Measurements from ENCODE around the gene SIDT1. TPM values are rescaled to one million over a fixed set of nuclear protein-coding genes. Genes with fewer than 3 reads are reported as not detected.

The SIDT1 gene
- total RNA-seq, 6 experiments from 2014 or later: 0.25 to 0.53 (median 0.35) TPM

GRCh38 chr3:113585720-113586119 lies 53.4 kb downstream of the SIDT1 start:
- ATAC-seq: no peak

DNA sequence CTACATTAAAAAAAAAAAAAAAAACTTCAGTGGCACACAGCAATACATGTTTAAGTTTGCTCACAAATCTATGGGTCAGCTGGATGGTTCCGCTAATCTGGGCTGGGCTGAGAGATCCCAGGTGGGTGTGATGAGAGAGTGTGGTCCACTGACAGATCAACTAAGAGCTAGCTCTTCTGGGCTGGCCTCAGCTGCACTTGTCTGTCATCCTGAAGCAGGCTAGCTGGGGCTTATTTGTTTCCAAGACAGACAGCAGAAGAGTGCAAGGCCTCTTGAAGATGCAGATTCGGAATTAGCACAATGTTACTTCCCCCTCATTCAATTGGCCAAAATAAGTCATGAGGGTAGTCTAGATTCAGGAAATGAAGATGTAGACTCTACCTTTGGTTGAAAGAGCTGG lies 56.5 kb downstream of the SIDT1 start:
- Histone ChIP-seq H3K36me3 (no peaks in the 10 kb centered on the region), H3K27ac (no peak overlapping the region), H3K4me1 (no peaks in the 10 kb centered on the region), H3K4me3 (no peak overlapping the region), H3K9me3 (no peaks in the 10 kb centered on the region), H3K27me3 (no peaks in the 10 kb centered on the region)
- WGBS (ENCODE audit: insufficient coverage, low coverage, low lambda C conversion rate, missing lambda C conversion rate): 85% methylated on average over 2 of the region's 2 CpGs
- ATAC-seq (no peak), DNase-seq (no peak)
- TF ChIP-seq CTCF (IDR thresholded peaks at IDR 0.05): no peak
- TF ChIP-seq POLR2A (IDR thresholded peaks at IDR 0.05): no peak
- intact Hi-C loops (cut with DNase I): no loop called here

More at GRCh38 chr3:113585720-113586119, 53.4 kb downstream of the SIDT1 start:
- TF ChIP-seq CTCF (IDR thresholded peaks at IDR 0.05) (no peak), POLR2A (IDR thresholded peaks at IDR 0.05) (no peak)
- DNase-seq: no peak
- intact Hi-C loops (cut with DNase I): no loop called here
- Histone ChIP-seq H3K27ac (no peak overlapping the region), H3K27me3 (no peaks in the 10 kb centered on the region), H3K4me3 (no peak overlapping the region), H3K4me1 (no peaks in the 10 kb centered on the region), H3K36me3 (no peaks in the 10 kb centered on the region), H3K9me3 (no peaks in the 10 kb centered on the region)
- WGBS (ENCODE audit: insufficient coverage, low coverage, low lambda C conversion rate, missing lambda C conversion rate): 76% methylated on average over 3 of the region's 3 CpGs

DNA sequence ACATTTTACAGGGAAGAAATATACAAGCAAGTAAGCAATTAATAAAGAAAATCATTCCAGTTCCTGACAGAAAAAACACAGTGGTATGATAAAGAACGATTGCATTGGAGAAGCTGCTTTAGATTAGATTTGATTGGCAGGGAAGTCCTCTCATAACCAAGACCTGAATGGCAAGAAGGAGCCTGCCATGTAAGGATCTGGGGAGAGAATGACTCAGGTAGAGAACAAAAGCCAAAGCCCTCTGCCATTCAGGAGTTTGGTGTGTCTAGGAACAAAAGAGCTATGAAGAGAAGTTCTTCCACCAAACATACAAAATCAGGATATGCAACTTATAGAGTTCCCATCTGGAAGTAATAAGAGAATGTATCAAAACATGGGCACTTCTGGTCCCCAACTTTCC lies 57.6 kb downstream of the SIDT1 start:
- H3K27me3 ChIP-seq: no peaks in the 10 kb centered on the region
- H3K36me3 ChIP-seq: no peaks in the 10 kb centered on the region
- TF ChIP-seq CTCF (IDR thresholded peaks at IDR 0.05): no peak
- no peak for TF ChIP-seq POLR2A (IDR thresholded peaks at IDR 0.05)
- H3K27ac ChIP-seq: no peak overlapping the region
- DNase-seq: no peak
- H3K4me1 ChIP-seq: no peaks in the 10 kb centered on the region
- intact Hi-C loops (cut with DNase I): no loop called here
- WGBS (ENCODE audit: insufficient coverage, low coverage, low lambda C conversion rate, missing lambda C conversion rate): 50% methylated on average over 1 of the region's 1 CpG
- H3K9me3 ChIP-seq: no peaks in the 10 kb centered on the region
- no peak for ATAC-seq
- no peak overlapping the region for H3K4me3 ChIP-seq

DNA sequence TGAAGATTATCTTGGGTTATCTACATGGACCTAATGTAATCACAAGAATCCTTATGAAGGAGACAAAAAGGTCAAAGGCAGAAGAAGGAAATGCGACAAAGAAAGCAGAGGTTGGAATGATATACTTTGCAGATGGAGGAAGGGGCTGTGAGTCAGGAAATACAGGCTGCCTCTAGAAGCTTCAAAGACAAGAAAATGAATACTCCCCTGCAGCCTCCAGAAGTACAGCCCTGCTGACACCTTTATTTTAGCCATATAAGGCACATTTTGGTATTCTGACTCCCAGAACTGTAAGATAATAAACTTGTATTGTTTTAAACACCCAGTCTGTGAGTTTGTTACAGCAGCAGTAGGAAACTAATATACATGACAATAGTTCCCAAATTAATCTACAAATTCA lies 58.6 kb downstream of the SIDT1 start:
- Histone ChIP-seq H3K9me3 (no peaks in the 10 kb centered on the region), H3K4me1 (no peaks in the 10 kb centered on the region), H3K27ac (no peak overlapping the region), H3K27me3 (no peaks in the 10 kb centered on the region), H3K4me3 (no peak overlapping the region), H3K36me3 (no peaks in the 10 kb centered on the region)
- intact Hi-C loops (cut with DNase I): no loop called here
- DNase-seq (no peak), ATAC-seq (no peak)
- WGBS (ENCODE audit: insufficient coverage, low coverage, low lambda C conversion rate, missing lambda C conversion rate): 64% methylated on average over 1 of the region's 1 CpG
- TF ChIP-seq POLR2A (IDR thresholded peaks at IDR 0.05) (no peak), CTCF (IDR thresholded peaks at IDR 0.05) (no peak)

DNA sequence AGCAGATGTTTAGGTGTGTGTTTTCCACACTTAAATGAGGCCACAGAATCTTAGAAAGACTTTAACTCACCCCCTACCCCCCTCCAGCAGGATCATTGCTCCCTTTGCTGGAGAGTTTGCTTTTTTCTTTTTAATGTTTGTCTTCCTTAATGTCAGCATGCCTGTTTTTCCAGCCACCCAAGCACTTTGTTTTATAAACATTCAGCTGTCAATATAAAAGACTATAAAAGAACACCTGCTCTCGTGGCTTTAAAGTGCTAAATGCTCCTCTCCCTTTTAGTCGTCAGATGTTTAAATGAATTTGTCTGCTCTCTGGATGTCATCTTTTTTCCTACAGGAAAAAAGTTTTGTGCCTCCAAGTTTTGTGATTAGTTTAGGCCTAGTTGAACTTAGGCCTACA lies 61.7 kb downstream of the SIDT1 start:
- H3K27ac ChIP-seq: no peak overlapping the region
- H3K4me3 ChIP-seq: no peak overlapping the region
- H3K9me3 ChIP-seq: no peaks in the 10 kb centered on the region
- no peaks in the 10 kb centered on the region for H3K4me1 ChIP-seq
- no peak for DNase-seq
- no peak for TF ChIP-seq CTCF (IDR thresholded peaks at IDR 0.05)
- TF ChIP-seq POLR2A (IDR thresholded peaks at IDR 0.05): no peak
- intact Hi-C loops (cut with DNase I): no loop called here
- H3K36me3 ChIP-seq: no peaks in the 10 kb centered on the region
- H3K27me3 ChIP-seq: no peaks in the 10 kb centered on the region
- 61% methylated on average over 2 of the region's 2 CpGs for WGBS (ENCODE audit: insufficient coverage, low coverage, low lambda C conversion rate, missing lambda C conversion rate)
- no peak for ATAC-seq

All from right lobe of liver (tissue), 6 donors.